ENCODE measurements around the gene EFCAB5. TPM values are rescaled to one million over a fixed set of nuclear protein-coding genes. Genes with fewer than 3 reads are reported as not detected.
"Not testable (repeated sequence)": the region's sequence is repeated elsewhere in the genome, so short reads cannot be mapped to it uniquely, and the experiment has no call there.

EFCAB5 gene
- total RNA-seq, 1 experiment from 2014 or later, result 1.4 TPM

GRCh38 chr17:29949696-29950095 lies 8.3 kb downstream of the EFCAB5 start:
- no TSS peak for BruUV-seq (replicated peaks)
- no peak overlapping the region for H3K4me3 ChIP-seq
- H3K36me3 ChIP-seq (ENCODE audit: low read depth), result no peaks in the 10 kb centered on the region
- H3K4me2 ChIP-seq, result no peak overlapping the region
- H3K27me3 ChIP-seq (ENCODE audit: insufficient read depth, low read depth), result no peaks in the 10 kb centered on the region
- H3K4me1 ChIP-seq (replicated peaks; ENCODE audit: insufficient read depth), result no peaks in the 10 kb centered on the region
- CTCF ChIA-PET, result interaction anchor here (0.5 kb wide), 1 partner anchor 142 kb away, joined by 5 read pairs; no protein-coding TSS in a partner anchor
- no peaks in the 10 kb centered on the region for H3K9me2 ChIP-seq (ENCODE audit: insufficient read depth)
- H3K79me2 ChIP-seq (ENCODE audit: low read depth), result no peaks in the 10 kb centered on the region
- H3K27ac ChIP-seq, result no peak overlapping the region
- H3F3A ChIP-seq (ENCODE audit: insufficient read depth, low read depth), result no peaks in the 10 kb centered on the region
- intact Hi-C loops (cut with micrococcal nuclease; ENCODE audit: unreplicated experiment), result no loop called here
- no peak overlapping the region for H2AFZ ChIP-seq
- H4K20me1 ChIP-seq (ENCODE audit: insufficient read depth), result no peaks in the 10 kb centered on the region
- TF ChIP-seq EZH2 (IDR thresholded peaks at IDR 0.05; ENCODE audit: low read depth) (no peak), CTCF (conservative IDR thresholded peaks at IDR 0.05) (no peak)
- POLR2A ChIA-PET (ENCODE audit: unreplicated experiment), result no interaction called here
- no peak for DNase-seq
- H3K9me3 ChIP-seq (ENCODE audit: insufficient read depth, low read depth), result peaks cover 6% of the 10 kb centered on the region; the same call in 1 of the 2 replicates

GRCh38 chr17:29954405-29954804 lies 13.0 kb downstream of the EFCAB5 start:
- DNase-seq, result no peak

GRCh38 chr17:29956225-29956624 lies 14.8 kb downstream of the EFCAB5 start:
- H3K9me2 ChIP-seq (ENCODE audit: insufficient read depth), result no peaks in the 10 kb centered on the region
- H3K4me3 ChIP-seq, result no peak overlapping the region
- no peak overlapping the region for H3K27ac ChIP-seq
- no peak overlapping the region for H2AFZ ChIP-seq
- H3K79me2 ChIP-seq (ENCODE audit: low read depth), result no peaks in the 10 kb centered on the region
- no peaks in the 10 kb centered on the region for H3K4me1 ChIP-seq (replicated peaks; ENCODE audit: insufficient read depth)
- no peaks in the 10 kb centered on the region for H4K20me1 ChIP-seq (ENCODE audit: insufficient read depth)
- no peaks in the 10 kb centered on the region for H3K27me3 ChIP-seq (ENCODE audit: insufficient read depth, low read depth)
- POLR2A ChIA-PET (ENCODE audit: unreplicated experiment), result no interaction called here
- no peak for TF ChIP-seq CTCF (conservative IDR thresholded peaks at IDR 0.05)
- no peak for TF ChIP-seq EZH2 (IDR thresholded peaks at IDR 0.05; ENCODE audit: low read depth)
- CTCF ChIA-PET, result no interaction called here
- BruUV-seq (replicated peaks), result no TSS peak
- intact Hi-C loops (cut with micrococcal nuclease; ENCODE audit: unreplicated experiment), result no loop called here
- H3K36me3 ChIP-seq (ENCODE audit: low read depth), result no peaks in the 10 kb centered on the region
- no peak for DNase-seq
- H3K9me3 ChIP-seq (ENCODE audit: insufficient read depth, low read depth), result peaks cover 7% of the 10 kb centered on the region; the same call in 1 of the 2 replicates
- H3F3A ChIP-seq (ENCODE audit: insufficient read depth, low read depth), result no peaks in the 10 kb centered on the region
- H3K4me2 ChIP-seq, result no peak overlapping the region

More at GRCh38 chr17:29954405-29954804, 13.0 kb downstream of the EFCAB5 start:
- H4K20me1 ChIP-seq (ENCODE audit: insufficient read depth), result no peaks in the 10 kb centered on the region
- ChIA-PET CTCF (no interaction called here), POLR2A (ENCODE audit: unreplicated experiment) (no interaction called here)
- peaks cover 7% of the 10 kb centered on the region; the same call in 1 of the 2 replicates for H3K9me3 ChIP-seq (ENCODE audit: insufficient read depth, low read depth)
- no peak overlapping the region for H3K4me3 ChIP-seq
- TF ChIP-seq EZH2 (IDR thresholded peaks at IDR 0.05; ENCODE audit: low read depth) (no peak), CTCF (conservative IDR thresholded peaks at IDR 0.05) (no peak)
- no TSS peak for BruUV-seq (replicated peaks)
- H2AFZ ChIP-seq, result no peak overlapping the region
- no peaks in the 10 kb centered on the region for H3K4me1 ChIP-seq (replicated peaks; ENCODE audit: insufficient read depth)
- no peak overlapping the region for H3K4me2 ChIP-seq
- no peaks in the 10 kb centered on the region for H3F3A ChIP-seq (ENCODE audit: insufficient read depth, low read depth)
- intact Hi-C loops (cut with micrococcal nuclease; ENCODE audit: unreplicated experiment), result no loop called here
- no peaks in the 10 kb centered on the region for H3K36me3 ChIP-seq (ENCODE audit: low read depth)
- no peaks in the 10 kb centered on the region for H3K79me2 ChIP-seq (ENCODE audit: low read depth)
- H3K9me2 ChIP-seq (ENCODE audit: insufficient read depth), result no peaks in the 10 kb centered on the region
- no peaks in the 10 kb centered on the region for H3K27me3 ChIP-seq (ENCODE audit: insufficient read depth, low read depth)
- H3K27ac ChIP-seq, result no peak overlapping the region

GRCh38 chr17:29957488-29957887 lies 16.1 kb downstream of the EFCAB5 start:
- H3K9me3 ChIP-seq (ENCODE audit: insufficient read depth, low read depth); H3K4me1 ChIP-seq (replicated peaks; ENCODE audit: insufficient read depth); H3F3A ChIP-seq (ENCODE audit: insufficient read depth, low read depth); H3K27me3 ChIP-seq (ENCODE audit: insufficient read depth, low read depth); H3K9me2 ChIP-seq (ENCODE audit: insufficient read depth); POLR2A ChIA-PET (ENCODE audit: unreplicated experiment); H3K4me3 ChIP-seq; H2AFZ ChIP-seq; intact Hi-C loops (cut with micrococcal nuclease; ENCODE audit: unreplicated experiment); DNase-seq; H3K27ac ChIP-seq; BruUV-seq (replicated peaks); H3K36me3 ChIP-seq (ENCODE audit: low read depth); CTCF ChIA-PET; H3K4me2 ChIP-seq; H4K20me1 ChIP-seq (ENCODE audit: insufficient read depth); H3K79me2 ChIP-seq (ENCODE audit: low read depth): not testable (repeated sequence)

All from PC-9 (cell line).